ENCODE measurements around the gene QRICH1. TPM values are rescaled to one million over a fixed set of nuclear protein-coding genes. Genes with fewer than 3 reads are reported as not detected.
A peak's percentile ranks its signal among the peaks of the same experiment; 100 is the strongest.

The QRICH1 gene
- total RNA-seq, 2 donors from 2014 or later = 83.7 to 110 TPM

DNA sequence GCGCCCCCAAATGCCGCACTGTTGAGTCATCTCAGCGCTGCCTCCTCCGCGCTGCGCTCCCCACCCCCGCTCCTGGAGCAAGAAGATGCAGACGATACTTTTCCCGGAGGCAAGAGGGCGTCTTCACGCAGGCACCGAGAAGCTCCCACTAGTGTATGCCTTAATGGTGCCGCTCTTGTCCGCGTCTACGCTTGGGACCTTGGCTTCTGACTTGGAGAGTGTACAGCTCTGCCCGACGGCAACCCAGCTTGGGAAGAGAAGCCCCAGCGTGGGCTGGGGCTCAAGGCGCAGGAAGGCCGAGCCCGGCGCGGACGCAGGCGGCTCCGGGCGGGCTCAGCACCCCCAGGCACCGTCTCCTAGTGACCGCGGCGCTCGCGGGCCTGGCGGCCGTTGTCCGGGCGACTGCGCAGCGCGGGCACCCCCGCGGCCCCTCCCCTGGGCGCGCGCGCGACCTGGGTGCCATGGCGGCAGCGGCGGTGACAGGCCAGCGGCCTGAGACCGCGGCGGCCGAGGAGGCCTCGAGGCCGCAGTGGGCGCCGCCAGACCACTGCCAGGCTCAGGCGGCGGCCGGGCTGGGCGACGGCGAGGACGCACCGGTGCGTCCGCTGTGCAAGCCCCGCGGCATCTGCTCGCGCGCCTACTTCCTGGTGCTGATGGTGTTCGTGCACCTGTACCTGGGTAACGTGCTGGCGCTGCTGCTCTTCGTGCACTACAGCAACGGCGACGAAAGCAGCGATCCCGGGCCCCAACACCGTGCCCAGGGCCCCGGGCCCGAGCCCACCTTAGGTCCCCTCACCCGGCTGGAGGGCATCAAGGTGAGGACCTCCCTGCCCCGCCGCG, 103.9 kb downstream of the QRICH1 start, which contains the start of gene P4HTM:
Gene P4HTM (plus strand): TSS at position 446 of the 840 bp plus-strand sequence. CDS start 16 bp downstream, at position 462.
- peaks cover 6% of the 10 kb centered on the region for H3K36me3 ChIP-seq
- H3K4me3 ChIP-seq = peak within 1 kb of the TSS; percentile 88
- H3K4me1 ChIP-seq (ENCODE audit: control insufficient read depth in 1 of 2, low read depth in 2 of 2) = peaks cover 9 to 32% of the 10 kb centered on the region in 2 donors
- no peaks in the 10 kb centered on the region for H3K27me3 ChIP-seq (replicated peaks; ENCODE audit: insufficient read depth)
- ATAC-seq (ENCODE audit: insufficient number of reproducible peaks, low FRiP score, low read depth) (peak; percentile 64), DNase-seq (ENCODE audit: low spot score) (peak; percentile 59)
- H3K27ac ChIP-seq = peak within 1 kb of the TSS; percentile 93 to 95
- TF ChIP-seq, protein P1, sequence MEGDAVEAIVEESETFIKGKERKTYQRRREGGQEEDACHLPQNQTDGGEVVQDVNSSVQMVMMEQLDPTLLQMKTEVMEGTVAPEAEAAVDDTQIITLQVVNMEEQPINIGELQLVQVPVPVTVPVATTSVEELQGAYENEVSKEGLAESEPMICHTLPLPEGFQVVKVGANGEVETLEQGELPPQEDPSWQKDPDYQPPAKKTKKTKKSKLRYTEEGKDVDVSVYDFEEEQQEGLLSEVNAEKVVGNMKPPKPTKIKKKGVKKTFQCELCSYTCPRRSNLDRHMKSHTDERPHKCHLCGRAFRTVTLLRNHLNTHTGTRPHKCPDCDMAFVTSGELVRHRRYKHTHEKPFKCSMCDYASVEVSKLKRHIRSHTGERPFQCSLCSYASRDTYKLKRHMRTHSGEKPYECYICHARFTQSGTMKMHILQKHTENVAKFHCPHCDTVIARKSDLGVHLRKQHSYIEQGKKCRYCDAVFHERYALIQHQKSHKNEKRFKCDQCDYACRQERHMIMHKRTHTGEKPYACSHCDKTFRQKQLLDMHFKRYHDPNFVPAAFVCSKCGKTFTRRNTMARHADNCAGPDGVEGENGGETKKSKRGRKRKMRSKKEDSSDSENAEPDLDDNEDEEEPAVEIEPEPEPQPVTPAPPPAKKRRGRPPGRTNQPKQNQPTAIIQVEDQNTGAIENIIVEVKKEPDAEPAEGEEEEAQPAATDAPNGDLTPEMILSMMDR (IDR thresholded peaks at IDR 0.05) = peak; percentile 39
- H3K9me3 ChIP-seq = no peaks in the 10 kb centered on the region

DNA sequence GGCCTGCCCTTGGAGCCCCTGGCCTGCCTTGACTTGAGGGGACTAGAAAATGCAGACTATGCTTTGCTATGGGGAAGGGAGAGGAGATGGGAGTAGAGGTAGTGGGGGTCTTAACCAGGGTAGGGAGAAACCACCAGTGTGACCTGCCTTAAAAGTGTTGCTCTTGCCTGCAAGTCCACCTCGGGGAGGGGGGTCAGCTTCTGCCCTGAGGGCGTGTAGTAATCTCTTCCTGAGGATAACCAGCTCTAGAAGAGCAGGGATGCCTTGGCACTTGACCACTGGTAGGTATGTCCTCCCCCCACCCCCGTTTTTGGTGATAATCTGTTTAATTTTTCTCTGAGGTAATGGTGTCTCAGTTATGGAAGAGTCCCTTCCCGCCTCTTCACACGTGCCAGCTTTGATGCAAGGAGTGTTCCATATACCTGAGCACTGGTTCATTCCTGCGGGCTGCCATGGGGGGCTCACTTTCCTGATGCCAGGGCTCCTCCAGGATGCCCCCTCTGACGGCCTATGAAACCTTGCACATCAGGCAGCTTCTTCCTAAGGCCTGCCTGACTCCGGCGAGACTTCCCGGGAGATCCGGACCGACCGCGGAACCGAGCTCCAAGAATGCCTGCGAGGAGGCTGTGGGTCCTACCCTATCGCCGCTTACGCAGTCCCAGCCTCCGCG, 104.6 kb downstream of the QRICH1 start:
- peak overlapping the region; percentile 93 to 95 for H3K27ac ChIP-seq
- H3K36me3 ChIP-seq = peaks cover 11% of the 10 kb centered on the region
- H3K4me1 ChIP-seq (ENCODE audit: control insufficient read depth in 1 of 2, low read depth in 2 of 2) = peaks cover 9 to 32% of the 10 kb centered on the region in 2 donors
- no peaks in the 10 kb centered on the region for H3K27me3 ChIP-seq (replicated peaks; ENCODE audit: insufficient read depth)
- DNase-seq (ENCODE audit: low spot score) (no peak), ATAC-seq (ENCODE audit: insufficient number of reproducible peaks, low FRiP score, low read depth) (no peak)
- peak overlapping the region; percentile 88 for H3K4me3 ChIP-seq
- no peaks in the 10 kb centered on the region for H3K9me3 ChIP-seq
- TF ChIP-seq, protein P1 (IDR thresholded peaks at IDR 0.05) = no peak

DNA sequence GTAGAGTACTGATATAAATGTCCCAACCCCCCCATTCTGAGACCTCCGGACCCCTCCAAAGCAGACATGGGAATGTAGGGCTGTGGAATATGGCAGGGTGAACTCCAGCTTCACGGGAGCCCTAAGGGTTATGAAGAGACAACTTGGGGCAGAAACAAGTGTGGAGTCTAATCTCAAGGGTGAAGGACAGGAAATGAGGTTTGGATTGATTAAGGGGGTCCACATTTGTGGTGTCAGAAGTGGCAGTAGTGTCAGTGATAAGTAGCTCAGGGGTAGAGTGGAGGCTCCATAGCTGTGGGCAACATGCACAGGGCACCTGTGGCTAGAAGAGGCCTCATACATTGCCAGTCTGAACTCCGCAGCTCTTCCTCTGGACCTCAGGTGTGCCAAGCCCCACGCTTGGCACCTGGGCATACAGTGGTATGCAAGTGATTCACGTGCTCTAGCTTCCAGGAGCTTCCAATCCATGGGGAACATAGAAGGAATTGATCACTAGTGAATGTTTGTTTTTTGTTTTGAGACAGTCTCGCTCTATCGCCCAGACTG, 108.0 kb downstream of the QRICH1 start:
- H3K27me3 ChIP-seq (replicated peaks; ENCODE audit: insufficient read depth) = no peaks in the 10 kb centered on the region
- no peak overlapping the region for H3K4me3 ChIP-seq
- H3K27ac ChIP-seq = no peak overlapping the region
- DNase-seq (ENCODE audit: low spot score) = no peak
- peaks cover 0 to 18% of the 10 kb centered on the region in 2 donors for H3K4me1 ChIP-seq (ENCODE audit: control insufficient read depth in 1 of 2, low read depth in 2 of 2)
- peaks cover 38% of the 10 kb centered on the region for H3K36me3 ChIP-seq
- TF ChIP-seq, protein P1 (IDR thresholded peaks at IDR 0.05) = no peak
- no peaks in the 10 kb centered on the region for H3K9me3 ChIP-seq
- no peak for ATAC-seq (ENCODE audit: insufficient number of reproducible peaks, low FRiP score, low read depth)

DNA sequence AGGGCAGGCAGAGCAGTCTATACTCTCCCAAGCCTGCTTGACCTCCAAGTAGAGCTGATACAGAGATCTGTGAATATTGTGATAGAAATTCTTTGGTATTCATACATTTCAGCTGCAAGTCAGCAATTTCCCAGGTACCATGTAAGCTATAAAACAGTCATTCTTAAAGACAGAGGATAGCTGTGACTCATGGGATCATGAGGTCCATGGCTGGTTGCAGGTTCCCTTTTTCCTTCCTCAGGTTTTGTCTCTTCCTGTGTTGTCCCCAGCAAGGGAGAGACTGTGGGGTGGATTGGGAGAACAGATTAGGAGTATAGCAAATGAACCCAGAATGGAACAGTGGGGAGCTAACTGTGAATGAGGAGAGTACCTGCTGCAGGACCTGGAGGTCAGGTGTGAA, 109.2 kb downstream of the QRICH1 start:
- Histone ChIP-seq H3K27ac (no peak overlapping the region), H3K9me3 (no peaks in the 10 kb centered on the region), H3K36me3 (peaks cover 49% of the 10 kb centered on the region), H3K4me1 (ENCODE audit: control insufficient read depth in 1 of 2, low read depth in 2 of 2) (peaks cover 0 to 16% of the 10 kb centered on the region in 2 donors), H3K4me3 (no peak overlapping the region), H3K27me3 (replicated peaks; ENCODE audit: insufficient read depth) (no peaks in the 10 kb centered on the region)
- TF ChIP-seq, protein P1 (IDR thresholded peaks at IDR 0.05) = no peak
- ATAC-seq (ENCODE audit: insufficient number of reproducible peaks, low FRiP score, low read depth) = no peak
- DNase-seq (ENCODE audit: low spot score) = no peak

DNA sequence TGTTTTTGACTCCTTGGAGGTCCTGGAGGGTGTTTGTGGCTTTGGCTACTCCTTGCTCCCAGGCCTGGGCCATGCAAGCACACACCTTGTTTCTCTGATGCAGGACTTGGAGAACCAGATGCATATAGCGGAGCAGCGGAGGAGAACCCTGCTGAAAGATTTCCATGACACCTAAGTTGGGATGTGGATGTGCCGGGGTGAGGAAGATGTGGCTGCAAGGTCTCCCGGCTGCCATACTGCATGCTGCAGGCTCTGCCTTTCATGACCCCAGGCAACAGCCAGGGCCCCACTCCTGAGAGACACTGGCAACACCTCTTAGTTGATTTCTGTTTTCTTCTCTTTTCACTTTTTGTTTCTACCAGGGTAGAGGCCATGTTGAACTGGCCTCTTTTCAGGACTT, 110.8 kb downstream of the QRICH1 start:
- ATAC-seq (ENCODE audit: insufficient number of reproducible peaks, low FRiP score, low read depth) = no peak

More for the DNA sequence above, 110.8 kb downstream of the QRICH1 start:
- peaks cover 62% of the 10 kb centered on the region for H3K36me3 ChIP-seq
- H3K4me1 ChIP-seq (ENCODE audit: control insufficient read depth in 1 of 2, low read depth in 2 of 2) = peaks cover 0 to 4% of the 10 kb centered on the region in 2 donors
- no peaks in the 10 kb centered on the region for H3K27me3 ChIP-seq (replicated peaks; ENCODE audit: insufficient read depth)
- TF ChIP-seq, protein P1 (IDR thresholded peaks at IDR 0.05) = no peak
- no peak overlapping the region for H3K4me3 ChIP-seq
- H3K27ac ChIP-seq = no peak overlapping the region
- DNase-seq (ENCODE audit: low spot score) = no peak
- no peaks in the 10 kb centered on the region for H3K9me3 ChIP-seq

Measured in thoracic aorta (tissue), 2 donors.